Coronary artery (tissue), 2 donors: ENCODE results near the gene ACO1.

Source experiments
- DNase-seq: peaks from one replicate; pipeline ENCODE4 v3.0.0-alpha.2; 2017; ENCODE audit warnings: low spot score
- H3K27ac ChIP-seq, 2 donors: fragments of 200-600 bp; sonication (generic); one replicate each; pipeline ENCODE4 v1.5.1; 2016 to 2019
- H3K4me3 ChIP-seq: fragments of 200-600 bp; sonication (generic); 2 replicates; pipeline ENCODE4 v1.5.1; 2016; ENCODE audit warnings: mild to moderate bottlenecking, moderate library complexity
- TF ChIP-seq, protein P1 (sequence below): fragments of 200-600 bp; sonication (generic); IDR thresholded peaks from one replicate; pipeline ENCODE4 v1.5.1; 2019; ENCODE audit warnings: antibody characterized with exemption

Gene ACO1

GRCh38 chr9:32486839-32487562 is 102.6 kb downstream of the ACO1 start:
- Histone ChIP-seq H3K4me3 (no peak overlapping the region), H3K27ac (no peak overlapping the region)
- no peak for DNase-seq
- TF ChIP-seq, protein P1, sequence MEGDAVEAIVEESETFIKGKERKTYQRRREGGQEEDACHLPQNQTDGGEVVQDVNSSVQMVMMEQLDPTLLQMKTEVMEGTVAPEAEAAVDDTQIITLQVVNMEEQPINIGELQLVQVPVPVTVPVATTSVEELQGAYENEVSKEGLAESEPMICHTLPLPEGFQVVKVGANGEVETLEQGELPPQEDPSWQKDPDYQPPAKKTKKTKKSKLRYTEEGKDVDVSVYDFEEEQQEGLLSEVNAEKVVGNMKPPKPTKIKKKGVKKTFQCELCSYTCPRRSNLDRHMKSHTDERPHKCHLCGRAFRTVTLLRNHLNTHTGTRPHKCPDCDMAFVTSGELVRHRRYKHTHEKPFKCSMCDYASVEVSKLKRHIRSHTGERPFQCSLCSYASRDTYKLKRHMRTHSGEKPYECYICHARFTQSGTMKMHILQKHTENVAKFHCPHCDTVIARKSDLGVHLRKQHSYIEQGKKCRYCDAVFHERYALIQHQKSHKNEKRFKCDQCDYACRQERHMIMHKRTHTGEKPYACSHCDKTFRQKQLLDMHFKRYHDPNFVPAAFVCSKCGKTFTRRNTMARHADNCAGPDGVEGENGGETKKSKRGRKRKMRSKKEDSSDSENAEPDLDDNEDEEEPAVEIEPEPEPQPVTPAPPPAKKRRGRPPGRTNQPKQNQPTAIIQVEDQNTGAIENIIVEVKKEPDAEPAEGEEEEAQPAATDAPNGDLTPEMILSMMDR: no peak

- Histone ChIP-seq H3K27ac (no peak overlapping the region), H3K4me3 (no peak overlapping the region)
- TF ChIP-seq, protein P1: no peak
- no peak for DNase-seq
Measured at GRCh38 chr9:32487981-32488380, 103.5 kb downstream of the ACO1 start.

DNA sequence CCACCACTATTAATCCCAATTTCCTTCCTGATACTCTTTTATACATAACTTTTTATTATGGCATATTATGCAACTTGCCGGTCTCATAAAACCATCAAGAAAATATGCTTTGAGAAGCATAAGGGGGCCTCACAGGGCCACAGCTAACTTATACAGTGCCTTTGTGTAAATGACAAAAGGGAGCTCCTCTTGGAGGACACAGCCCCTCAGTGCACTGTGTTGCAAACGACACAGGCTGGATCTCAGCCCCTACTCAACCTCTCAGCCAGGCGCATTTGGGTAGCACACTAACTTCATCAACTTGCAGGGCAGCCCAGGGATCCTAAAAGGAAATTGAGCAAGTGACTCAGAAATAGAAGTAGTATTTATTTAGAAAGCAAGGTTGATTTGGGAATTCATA is 106.2 kb downstream of the ACO1 start:
- DNase-seq: no peak
- H3K27ac ChIP-seq: no peak overlapping the region

DNA sequence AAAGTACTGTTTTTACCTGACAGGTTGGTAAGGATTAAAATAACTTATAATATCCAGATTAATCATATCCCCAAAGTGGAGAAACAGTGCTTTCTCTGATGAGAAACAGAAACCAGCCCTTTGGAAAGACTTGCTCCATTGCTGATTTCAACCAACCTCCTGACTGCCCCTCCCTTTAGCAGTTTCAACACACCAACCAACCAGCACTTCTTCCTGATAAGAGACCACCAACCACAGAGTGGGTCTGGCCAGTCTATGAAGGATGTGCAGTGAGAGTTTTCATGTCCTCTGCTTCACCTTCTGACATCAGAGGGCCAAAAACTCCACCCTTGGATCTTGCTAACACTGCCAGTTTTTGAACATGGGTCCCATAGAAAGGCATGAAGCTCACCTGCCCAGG is 113.5 kb downstream of the ACO1 start:
- DNase-seq: no peak

More for the DNA sequence above, 106.2 kb downstream of the ACO1 start:
- TF ChIP-seq, protein P1: no peak
- no peak overlapping the region for H3K4me3 ChIP-seq

GRCh38 chr9:32500768-32501167 is 116.3 kb downstream of the ACO1 start:
- TF ChIP-seq, protein P1: no peak
- H3K4me3 ChIP-seq: no peak overlapping the region

More for the DNA sequence above, 113.5 kb downstream of the ACO1 start:
- TF ChIP-seq, protein P1: no peak
- Histone ChIP-seq H3K27ac (no peak overlapping the region), H3K4me3 (no peak overlapping the region)

DNA sequence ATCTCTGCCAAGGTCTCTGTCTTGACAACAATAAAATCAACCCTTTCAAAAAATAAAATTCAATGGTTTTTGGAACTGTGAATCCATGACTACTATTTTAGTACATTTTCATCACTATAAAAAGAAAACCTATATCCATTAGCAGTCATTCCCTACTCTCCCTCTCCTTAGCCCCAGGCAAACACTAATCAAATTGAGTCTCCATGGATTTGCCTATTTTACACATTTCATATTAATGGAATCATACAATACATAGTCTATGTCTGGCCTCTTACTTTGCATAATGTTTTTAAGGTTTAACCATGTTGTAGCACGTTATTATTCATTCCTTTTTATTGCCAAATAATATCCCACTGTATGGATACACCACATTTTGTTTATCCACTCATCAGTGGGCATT is 117.4 kb downstream of the ACO1 start:
- no peak for DNase-seq
- no peak overlapping the region for H3K4me3 ChIP-seq
- TF ChIP-seq, protein P1: no peak
- no peak overlapping the region for H3K27ac ChIP-seq

More at GRCh38 chr9:32500768-32501167, 116.3 kb downstream of the ACO1 start:
- no peak overlapping the region for H3K27ac ChIP-seq
- no peak for DNase-seq

DNA sequence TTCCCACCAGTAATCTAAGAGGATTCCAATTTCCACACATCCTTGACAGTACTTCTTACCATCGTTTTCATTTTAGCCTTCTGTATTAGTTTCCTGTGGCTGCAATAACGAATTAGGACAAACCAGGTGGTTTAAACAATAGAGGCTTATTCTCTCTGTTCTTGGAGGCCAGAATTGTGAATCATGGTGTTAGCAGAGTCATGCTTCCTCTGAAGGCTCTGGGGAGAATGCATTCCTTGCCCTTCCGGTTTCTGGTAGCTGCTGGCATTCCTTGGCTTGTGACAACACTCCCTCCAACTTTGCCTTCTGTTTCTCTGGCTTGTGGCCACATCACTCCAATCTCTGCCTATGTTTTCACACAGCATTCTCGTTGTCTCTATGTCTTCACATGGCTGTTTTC is 118.0 kb downstream of the ACO1 start:
- no peak for DNase-seq
- Histone ChIP-seq H3K27ac (no peak overlapping the region), H3K4me3 (no peak overlapping the region)
- TF ChIP-seq, protein P1: no peak
